Measurements from ENCODE around the gene BLVRA. TPM values are rescaled to one million over a fixed set of nuclear protein-coding genes. Genes with fewer than 3 reads are reported as not detected.
"Not testable (repeated sequence)": the region's sequence is repeated elsewhere in the genome, so short reads cannot be mapped to it uniquely, and the experiment has no call there.

The BLVRA gene
- total RNA-seq, 2 experiments from 2014 or later: 15.7 TPM

- Mint-ChIP-seq H3K27ac (peak overlapping the region; percentile 60), H3K27me3 (no peaks in the 10 kb centered on the region), H3K4me1 (ENCODE audit: low read depth) (peaks cover 65% of the 10 kb centered on the region), H3K36me3 (ENCODE audit: low read depth) (peaks cover 10% of the 10 kb centered on the region), H3K9me3 (no peaks in the 10 kb centered on the region), H3K4me3 (peak overlapping the region; percentile 96)
- H3K4me3 ChIP-seq (ENCODE audit: low read length): no peak overlapping the region
- peaks cover 2% of the 10 kb centered on the region for H3K36me3 ChIP-seq (ENCODE audit: insufficient read depth, low read length)
- no peaks in the 10 kb centered on the region for H3K9me3 ChIP-seq (ENCODE audit: control insufficient read depth in 1 of 2, insufficient read depth in 1 of 2, low read length in 2 of 2)
- TF ChIP-seq, protein P1, sequence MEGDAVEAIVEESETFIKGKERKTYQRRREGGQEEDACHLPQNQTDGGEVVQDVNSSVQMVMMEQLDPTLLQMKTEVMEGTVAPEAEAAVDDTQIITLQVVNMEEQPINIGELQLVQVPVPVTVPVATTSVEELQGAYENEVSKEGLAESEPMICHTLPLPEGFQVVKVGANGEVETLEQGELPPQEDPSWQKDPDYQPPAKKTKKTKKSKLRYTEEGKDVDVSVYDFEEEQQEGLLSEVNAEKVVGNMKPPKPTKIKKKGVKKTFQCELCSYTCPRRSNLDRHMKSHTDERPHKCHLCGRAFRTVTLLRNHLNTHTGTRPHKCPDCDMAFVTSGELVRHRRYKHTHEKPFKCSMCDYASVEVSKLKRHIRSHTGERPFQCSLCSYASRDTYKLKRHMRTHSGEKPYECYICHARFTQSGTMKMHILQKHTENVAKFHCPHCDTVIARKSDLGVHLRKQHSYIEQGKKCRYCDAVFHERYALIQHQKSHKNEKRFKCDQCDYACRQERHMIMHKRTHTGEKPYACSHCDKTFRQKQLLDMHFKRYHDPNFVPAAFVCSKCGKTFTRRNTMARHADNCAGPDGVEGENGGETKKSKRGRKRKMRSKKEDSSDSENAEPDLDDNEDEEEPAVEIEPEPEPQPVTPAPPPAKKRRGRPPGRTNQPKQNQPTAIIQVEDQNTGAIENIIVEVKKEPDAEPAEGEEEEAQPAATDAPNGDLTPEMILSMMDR (IDR thresholded peaks at IDR 0.05): no peak
- ATAC-seq (ENCODE audit: poor library complexity) (no peak), DNase-seq (no peak)
- H3K27me3 ChIP-seq (ENCODE audit: control insufficient read depth in 1 of 2, insufficient read depth in 2 of 2, low read length in 2 of 2): no peaks in the 10 kb centered on the region
- intact Hi-C loops (cut with DNase I, micrococcal nuclease): loop anchor here (5.0 to 10.0 kb wide), 2 partner anchors 35 to 197 kb away; partner anchors contain the start of gene UBE2D4 (in 1 of the 2)
- H3K4me1 ChIP-seq (ENCODE audit: insufficient read depth, low read length): peaks cover 24% of the 10 kb centered on the region
- CTCF ChIA-PET: interaction anchor here (4.5 kb wide), 1 partner anchor 145 kb away, joined by 45 read pairs; the partner anchor contains the start of gene STK17A
- POLR2A ChIA-PET: no interaction called here
- no peak overlapping the region for H3K27ac ChIP-seq (ENCODE audit: low read depth in 1 of 2, low read length in 2 of 2)
Measured at GRCh38 chr7:43727494-43727893, 31.0 kb upstream of the BLVRA start.

GRCh38 chr7:43729214-43729923 is 29.1 kb upstream of the BLVRA start, which contains the start of gene COA1:
COA1 (minus strand) TSS chr7:43729523; CDS start chr7:43648614, 80,909 bp downstream.
- no peaks in the 10 kb centered on the region for H3K27me3 Mint-ChIP-seq
- TF ChIP-seq, protein P1 (IDR thresholded peaks at IDR 0.05): no peak
- CTCF ChIA-PET: interaction anchor here (0.6 to 4.5 kb wide), 7 partner anchors 8 to 147 kb away, joined by 3 to 45 read pairs (median 5); partner anchors contain the start of gene STK17A
- Histone ChIP-seq H3K4me3 (ENCODE audit: low read length) (peak within 1 kb of the TSS; percentile 98), H3K36me3 (ENCODE audit: insufficient read depth, low read length) (no peaks in the 10 kb centered on the region), H3K4me1 (ENCODE audit: insufficient read depth, low read length) (peaks cover 24% of the 10 kb centered on the region), H3K9me3 (ENCODE audit: control insufficient read depth in 1 of 2, insufficient read depth in 1 of 2, low read length in 2 of 2) (no peaks in the 10 kb centered on the region), H3K27ac (ENCODE audit: low read depth in 1 of 2, low read length in 2 of 2) (peak within 1 kb of the TSS; percentile 75), H3K27me3 (ENCODE audit: control insufficient read depth in 1 of 2, insufficient read depth in 2 of 2, low read length in 2 of 2) (no peaks in the 10 kb centered on the region)
- H3K4me3 Mint-ChIP-seq: peak within 1 kb of the TSS; percentile 96
- intact Hi-C loops (cut with DNase I, micrococcal nuclease): loop anchor here (5.0 to 10.0 kb wide), 2 partner anchors 33 to 195 kb away; partner anchors contain the start of gene UBE2D4 (in 1 of the 2)
- DNase-seq: peak; percentile 68 to 94 (median 74)
- peaks cover 10% of the 10 kb centered on the region for H3K36me3 Mint-ChIP-seq (ENCODE audit: low read depth)
- POLR2A ChIA-PET: interaction anchor here (0.5 to 2.6 kb wide), 14 partner anchors 9 to 1261 kb away, joined by 3 to 19 read pairs (median 4); partner anchors contain the start of genes BLVRA, MRPL32, PSMA2 and STK17A
- H3K27ac Mint-ChIP-seq: peak within 1 kb of the TSS; percentile 91
- H3K9me3 Mint-ChIP-seq: no peaks in the 10 kb centered on the region
- H3K4me1 Mint-ChIP-seq (ENCODE audit: low read depth): peaks cover 55% of the 10 kb centered on the region
- ATAC-seq (ENCODE audit: poor library complexity): peak; percentile 93

DNA sequence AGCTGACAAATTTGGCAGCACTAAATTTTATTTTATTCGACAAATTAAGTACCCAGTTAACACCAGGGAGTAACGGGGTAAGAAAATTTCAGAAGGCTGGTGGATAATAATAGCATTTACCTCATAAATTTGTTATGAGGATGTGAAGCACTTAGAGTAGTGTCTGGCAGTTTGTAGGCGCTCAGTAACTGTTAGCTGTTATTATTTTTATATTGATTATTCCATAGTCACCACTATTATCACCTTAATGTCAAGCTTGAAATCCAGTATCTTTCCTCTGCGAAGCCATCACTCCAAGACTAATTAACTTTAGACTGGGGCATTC is 28.6 kb upstream of the BLVRA start:
- ChIA-PET POLR2A (interaction anchor here (0.5 to 2.6 kb wide), 13 partner anchors 9 to 815 kb away, joined by 3 to 19 read pairs (median 4); partner anchors contain the start of genes BLVRA, MRPL32, PSMA2 and STK17A), CTCF (interaction anchor here (0.6 to 4.5 kb wide), 7 partner anchors 9 to 147 kb away, joined by 3 to 45 read pairs (median 5); partner anchors contain the start of gene STK17A)
- TF ChIP-seq, protein P1 (IDR thresholded peaks at IDR 0.05): no peak
- peak overlapping the region; percentile 98 for H3K4me3 ChIP-seq (ENCODE audit: low read length)
- Mint-ChIP-seq H3K4me3 (peak overlapping the region; percentile 96), H3K36me3 (ENCODE audit: low read depth) (peaks cover 10% of the 10 kb centered on the region), H3K9me3 (no peaks in the 10 kb centered on the region), H3K4me1 (ENCODE audit: low read depth) (peaks cover 51% of the 10 kb centered on the region), H3K27me3 (no peaks in the 10 kb centered on the region), H3K27ac (peak overlapping the region; percentile 91)
- intact Hi-C loops (cut with DNase I, micrococcal nuclease): loop anchor here (5.0 to 10.0 kb wide), 2 partner anchors 32 to 195 kb away; partner anchors contain the start of gene UBE2D4 (in 1 of the 2)
- H3K9me3 ChIP-seq (ENCODE audit: control insufficient read depth in 1 of 2, insufficient read depth in 1 of 2, low read length in 2 of 2): no peaks in the 10 kb centered on the region
- no peak for DNase-seq
- H3K4me1 ChIP-seq (ENCODE audit: insufficient read depth, low read length): peaks cover 23% of the 10 kb centered on the region
- H3K27ac ChIP-seq (ENCODE audit: low read depth in 1 of 2, low read length in 2 of 2): peak overlapping the region; percentile 75
- H3K36me3 ChIP-seq (ENCODE audit: insufficient read depth, low read length): no peaks in the 10 kb centered on the region
- ATAC-seq (ENCODE audit: poor library complexity): no peak
- no peaks in the 10 kb centered on the region for H3K27me3 ChIP-seq (ENCODE audit: control insufficient read depth in 1 of 2, insufficient read depth in 2 of 2, low read length in 2 of 2)

DNA sequence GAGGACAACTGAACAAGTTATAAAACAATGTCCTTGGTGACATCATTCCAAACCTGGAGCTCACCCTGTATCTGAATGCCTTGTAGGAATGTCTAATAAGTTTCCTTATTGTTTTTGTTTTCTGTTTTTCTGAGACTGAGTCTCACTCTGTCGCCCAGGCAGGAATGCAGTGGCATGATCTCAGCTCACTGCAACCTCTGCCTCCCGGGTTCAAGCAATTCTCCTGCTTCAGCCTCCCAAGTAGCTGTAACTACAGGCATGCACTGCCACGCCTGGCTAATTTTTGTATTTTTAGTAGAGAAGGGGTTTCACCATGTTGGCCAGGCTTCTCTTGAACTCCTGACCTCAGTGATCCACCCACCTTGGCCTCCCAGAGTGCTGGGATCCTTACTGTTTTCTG is 27.0 kb upstream of the BLVRA start:
- H3K36me3 ChIP-seq (ENCODE audit: insufficient read depth, low read length); H3K27me3 Mint-ChIP-seq; H3K27me3 ChIP-seq (ENCODE audit: control insufficient read depth in 1 of 2, insufficient read depth in 2 of 2, low read length in 2 of 2); POLR2A ChIA-PET; H3K4me3 ChIP-seq (ENCODE audit: low read length); H3K9me3 Mint-ChIP-seq; ATAC-seq (ENCODE audit: poor library complexity); intact Hi-C loops (cut with DNase I, micrococcal nuclease); H3K9me3 ChIP-seq (ENCODE audit: control insufficient read depth in 1 of 2, insufficient read depth in 1 of 2, low read length in 2 of 2); H3K27ac ChIP-seq (ENCODE audit: low read depth in 1 of 2, low read length in 2 of 2); H3K27ac Mint-ChIP-seq; DNase-seq: not testable (repeated sequence)
- H3K4me1 ChIP-seq (ENCODE audit: insufficient read depth, low read length): peaks cover 22% of the 10 kb centered on the region
- peak overlapping the region; percentile 25 for H3K4me3 Mint-ChIP-seq
- H3K4me1 Mint-ChIP-seq (ENCODE audit: low read depth): peaks cover 34% of the 10 kb centered on the region
- CTCF ChIA-PET: interaction anchor here (4.5 kb wide), 1 partner anchor 149 kb away, joined by 45 read pairs; the partner anchor contains the start of gene STK17A
- H3K36me3 Mint-ChIP-seq (ENCODE audit: low read depth): peaks cover 10% of the 10 kb centered on the region
